ENCODE data around the gene UBE2G1.

GRCh38 chr17:4357671-4358070 is 8.8 kb downstream of the UBE2G1 start:
- TF ChIP-seq CTCF (IDR thresholded peaks at IDR 0.05 in 4 of 5, conservative IDR thresholded peaks at IDR 0.05 in 1 of 5) (no peak), POLR2A (IDR thresholded peaks at IDR 0.05) (no peak)
